Measurements from ENCODE around the gene WFDC12. TPM values are rescaled to one million over a fixed set of nuclear protein-coding genes. Genes with fewer than 3 reads are reported as not detected.

WFDC12 gene
- total RNA-seq, 1 experiment from 2014 or later: not detected

- DNase-seq (ENCODE audit: low spot score): no peak
These were observed 8.9 kb downstream of the WFDC12 start for GRCh38 chr20:45115386-45115774.

- DNase-seq (ENCODE audit: low spot score): no peak
These were observed 9.5 kb downstream of the WFDC12 start, which contains the start of gene WFDC5 for GRCh38 chr20:45114465-45115385. WFDC5 (minus strand) TSS chr20:45115174; CDS start chr20:45115083, 91 bp downstream.

GRCh38 chr20:45113865-45114264, 10.4 kb downstream of the WFDC12 start:
- no peak for DNase-seq (ENCODE audit: low spot score)

GRCh38 chr20:45112754-45113153, 11.5 kb downstream of the WFDC12 start:
- no peak for DNase-seq (ENCODE audit: low spot score)

- DNase-seq (ENCODE audit: low spot score): no peak
These were observed 12.3 kb downstream of the WFDC12 start for GRCh38 chr20:45111799-45112471.

GRCh38 chr20:45111285-45111684, 13.0 kb downstream of the WFDC12 start:
- DNase-seq (ENCODE audit: low spot score): no peak

GRCh38 chr20:45110301-45110700, 14.0 kb downstream of the WFDC12 start:
- no peak for DNase-seq (ENCODE audit: low spot score)

GRCh38 chr20:45109634-45110033, 14.6 kb downstream of the WFDC12 start:
- DNase-seq (ENCODE audit: low spot score): no peak

- no peak for DNase-seq (ENCODE audit: low spot score)
These were observed 18.9 kb downstream of the WFDC12 start for GRCh38 chr20:45105317-45105716.

GRCh38 chr20:45104786-45105185, 19.5 kb downstream of the WFDC12 start:
- no peak for DNase-seq (ENCODE audit: low spot score)

GRCh38 chr20:45103072-45103471, 21.2 kb downstream of the WFDC12 start:
- no peak for DNase-seq (ENCODE audit: low spot score)

GRCh38 chr20:45101333-45101850, 22.9 kb downstream of the WFDC12 start:
- no peak for DNase-seq (ENCODE audit: low spot score)

GRCh38 chr20:45100563-45101245, 23.6 kb downstream of the WFDC12 start, which contains the start of gene KCNS1:
KCNS1 (minus strand) TSS chr20:45101127; CDS start chr20:45099236, 1,891 bp downstream.
- no peak for DNase-seq (ENCODE audit: low spot score)

GRCh38 chr20:45098103-45098773, 26.0 kb downstream of the WFDC12 start:
- no peak for DNase-seq (ENCODE audit: low spot score)

- no peak for DNase-seq (ENCODE audit: low spot score)
These were observed 26.7 kb downstream of the WFDC12 start for GRCh38 chr20:45097485-45098102.

GRCh38 chr20:45096781-45097180, 27.5 kb downstream of the WFDC12 start:
- DNase-seq (ENCODE audit: low spot score): no peak

GRCh38 chr20:45095805-45096238, 28.4 kb downstream of the WFDC12 start:
- DNase-seq (ENCODE audit: low spot score): peak; percentile 89

- no peak for DNase-seq (ENCODE audit: low spot score)
These were observed 29.2 kb downstream of the WFDC12 start for GRCh38 chr20:45094864-45095574.

GRCh38 chr20:45094201-45094600, 30.1 kb downstream of the WFDC12 start:
- no peak for DNase-seq (ENCODE audit: low spot score)

GRCh38 chr20:45092898-45093297, 31.4 kb downstream of the WFDC12 start:
- DNase-seq (ENCODE audit: low spot score): no peak

All from HT-29 (cell line).